HepG2 (cell line): ENCODE measurements around the gene TUT1. TPM values are rescaled to one million over a fixed set of nuclear protein-coding genes. Genes with fewer than 3 reads are reported as not detected.
A peak's percentile ranks its signal among the peaks of the same experiment; 100 is the strongest.

Experiments used
- HIVEP1 ChIP-seq: sonication (generic); formaldehyde crosslinking; IDR thresholded peaks from 2 replicates; pipeline ENCODE4 v1.4.0; 2020; ENCODE audit warnings: mild to moderate bottlenecking, missing genetic modification reagents
- KMT2A ChIP-seq: sonication (generic); formaldehyde crosslinking; IDR thresholded peaks from 2 replicates; pipeline ENCODE4 v1.4.0; 2020; ENCODE audit warnings: missing genetic modification reagents
- NR2F1 ChIP-seq, 2 experiments: fragments of 450-650 bp in 1 of 2; formaldehyde crosslinking in 1 of 2; IDR thresholded peaks; 2 replicates each; pipeline versions ENCODE4 v1.5.0 to v1.6.1; 2016 to 2020; ENCODE audit warnings: mild to moderate bottlenecking in 1 of 2, missing compliant biosample characterization in 1 of 2, missing genetic modification reagents in 1 of 2, moderate library complexity in 1 of 2
- PATZ1 ChIP-seq: sonication (generic); formaldehyde crosslinking; IDR thresholded peaks from 2 replicates; pipeline ENCODE4 v1.4.0; 2020; ENCODE audit warnings: missing genetic modification reagents
- REPIN1 ChIP-seq: sonication (generic); formaldehyde crosslinking; IDR thresholded peaks from 2 replicates; pipeline ENCODE4 v1.8.0; 2022; ENCODE audit warnings: missing genetic modification reagents, low read depth, mild to moderate bottlenecking, borderline replicate concordance
- SPEN ChIP-seq: sonication (generic); formaldehyde crosslinking; IDR thresholded peaks from 2 replicates; pipeline ENCODE4 v1.5.1; 2020; ENCODE audit warnings: low read depth, mild to moderate bottlenecking, missing genetic modification reagents
- ZKSCAN1 ChIP-seq: fragments of 150-350 bp; IDR thresholded peaks from 2 replicates; pipeline ENCODE4 v1.6.1; 2014; ENCODE audit warnings: low read length
- ZNF407 ChIP-seq: sonication (generic); formaldehyde crosslinking; IDR thresholded peaks from one replicate; pipeline ENCODE4 v1.5.1; 2020; ENCODE audit warnings: mild to moderate bottlenecking, missing genetic modification reagents; ENCODE audit errors: not compliant biosample characterization
- ZNF740 ChIP-seq: sonication (generic); formaldehyde crosslinking; IDR thresholded peaks from 2 replicates; pipeline ENCODE4 v1.4.0; 2020; ENCODE audit warnings: missing genetic modification reagents
- polyA plus RNA-seq, 8 experiments: library from polyadenylated mRNA; depleted of rRNA in 3 of 8; stranded (reverse) in 7 of 8; unstranded in 1 of 8; fragments of >200 nt; fragmentation: Illumina TruSeq in 4 of 8; extraction: Trizol in 4 of 8; gene quantifications; 2 replicates each; pipeline versions ENCODE4 v1.2.1 to v1.2.3, GENCODE V29; 2011 to 2016; ENCODE audit warnings: low read depth in 4 of 8, missing spikeins in 1 of 8, mixed read lengths in 1 of 8; ENCODE audit not compliant: insufficient read depth in 1 of 8
- total RNA-seq, 5 experiments: library from RNA; depleted of rRNA; stranded (reverse); fragments of >200 nt; fragmentation: Illumina TruSeq; extraction: Trizol; gene quantifications; 2 replicates each; pipeline ENCODE4 v1.2.3, GENCODE V29; 2016; ENCODE audit warnings: low read depth in 1 of 5
- TF ChIP-seq, protein P1 (sequence below): sonication (generic); formaldehyde crosslinking; IDR thresholded peaks from 2 replicates; pipeline ENCODE4 v1.5.1; 2020; ENCODE audit warnings: missing genetic modification reagents, mild to moderate bottlenecking, borderline replicate concordance
- TF ChIP-seq, protein P2 (sequence below): sonication (generic); formaldehyde crosslinking; IDR thresholded peaks from 2 replicates; pipeline ENCODE4 v1.5.0; 2020; ENCODE audit warnings: mild to moderate bottlenecking, missing genetic modification reagents

TUT1 gene
- total and polyA plus RNA-seq, 2 of the 13 experiments (the other 11 are each of a cell fraction or from before 2014, with no cell fraction given), result 9.7 to 14.3 TPM

GRCh38 chr11:62591448-62592145 lies at the start of gene TUT1 (continued):
- peak; percentile 96 for TF ChIP-seq REPIN1 (CRISPR knock-in tag)
- TF ChIP-seq SPEN (CRISPR knock-in tag), result peak; percentile 95
- TF ChIP-seq HIVEP1, result no peak
- TF ChIP-seq ZNF740 (CRISPR knock-in tag), result peak; percentile 57
- TF ChIP-seq, protein P1, sequence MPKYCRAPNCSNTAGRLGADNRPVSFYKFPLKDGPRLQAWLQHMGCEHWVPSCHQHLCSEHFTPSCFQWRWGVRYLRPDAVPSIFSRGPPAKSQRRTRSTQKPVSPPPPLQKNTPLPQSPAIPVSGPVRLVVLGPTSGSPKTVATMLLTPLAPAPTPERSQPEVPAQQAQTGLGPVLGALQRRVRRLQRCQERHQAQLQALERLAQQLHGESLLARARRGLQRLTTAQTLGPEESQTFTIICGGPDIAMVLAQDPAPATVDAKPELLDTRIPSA (CRISPR knock-in tag), result no peak
- no peak for TF ChIP-seq NR2F1 (CRISPR knock-in tag; IDR thresholded peaks at IDR 0.05)
- 0 out of 2 replicates have a peak, but pooled peaks have one; percentile 61 for TF ChIP-seq ZKSCAN1
- no peak for TF ChIP-seq ZNF407
- TF ChIP-seq KMT2A (CRISPR knock-in tag), result peak; percentile 95
- peak; percentile 58 for TF ChIP-seq PATZ1 (CRISPR knock-in tag)
- TF ChIP-seq, protein P2, sequence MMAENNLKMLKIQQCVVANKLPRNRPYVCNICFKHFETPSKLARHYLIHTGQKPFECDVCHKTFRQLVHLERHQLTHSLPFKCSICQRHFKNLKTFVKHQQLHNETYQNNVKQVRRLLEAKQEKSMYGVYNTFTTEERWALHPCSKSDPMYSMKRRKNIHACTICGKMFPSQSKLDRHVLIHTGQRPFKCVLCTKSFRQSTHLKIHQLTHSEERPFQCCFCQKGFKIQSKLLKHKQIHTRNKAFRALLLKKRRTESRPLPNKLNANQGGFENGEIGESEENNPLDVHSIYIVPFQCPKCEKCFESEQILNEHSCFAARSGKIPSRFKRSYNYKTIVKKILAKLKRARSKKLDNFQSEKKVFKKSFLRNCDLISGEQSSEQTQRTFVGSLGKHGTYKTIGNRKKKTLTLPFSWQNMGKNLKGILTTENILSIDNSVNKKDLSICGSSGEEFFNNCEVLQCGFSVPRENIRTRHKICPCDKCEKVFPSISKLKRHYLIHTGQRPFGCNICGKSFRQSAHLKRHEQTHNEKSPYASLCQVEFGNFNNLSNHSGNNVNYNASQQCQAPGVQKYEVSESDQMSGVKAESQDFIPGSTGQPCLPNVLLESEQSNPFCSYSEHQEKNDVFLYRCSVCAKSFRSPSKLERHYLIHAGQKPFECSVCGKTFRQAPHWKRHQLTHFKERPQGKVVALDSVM (CRISPR knock-in tag), result no peak
